Activated T-cell treated with anti-CD3 and anti-CD28 coated beads, Interleukin-2, amount 50 U/mL, for 72 hours (primary cell): ENCODE measurements around the gene CARD14. TPM values are rescaled to one million over a fixed set of nuclear protein-coding genes. Genes with fewer than 3 reads are reported as not detected.
A peak's percentile ranks its signal among the peaks of the same experiment; 100 is the strongest.
"Not testable (repeated sequence)": the region's sequence is repeated elsewhere in the genome, so short reads cannot be mapped to it uniquely, and the experiment has no call there.

Experiments used
- ATAC-seq, 2 donors: fragments of 150-1000 bp; cut with Tn5 transposase; replicated peaks in 1 of 2; 2 replicates each; pipeline ENCODE4 v1.10.0; 2021; ENCODE audit warnings: moderate library complexity in 2 of 2, mild to moderate bottlenecking in 1 of 2
- DNase-seq, 2 donors: peaks; one replicate each; pipeline ENCODE4 v3.0.0; 2021 to 2022; ENCODE audit warnings: mixed read lengths in 1 of 2
- H3K27ac Mint-ChIP-seq: one replicate; pipeline ENCODE4 v1.8.0; 2022; ENCODE audit warnings: mild to moderate bottlenecking, moderate library complexity, mixed read lengths
- H3K27me3 Mint-ChIP-seq: one replicate; pipeline ENCODE4 v1.8.0; 2022; ENCODE audit warnings: low read depth, mixed read lengths
- H3K36me3 Mint-ChIP-seq, 2 donors: one replicate each; pipeline ENCODE4 v1.8.0; 2022; ENCODE audit warnings: mixed read lengths in 2 of 2, mild to moderate bottlenecking in 1 of 2; ENCODE audit not compliant: insufficient read depth in 2 of 2
- H3K4me1 Mint-ChIP-seq: one replicate; pipeline ENCODE4 v1.8.0; 2022; ENCODE audit warnings: low read depth, mixed read lengths
- H3K4me3 Mint-ChIP-seq, 2 donors: one replicate each; pipeline ENCODE4 v1.8.0; 2022; ENCODE audit warnings: mild to moderate bottlenecking in 2 of 2, mixed read lengths in 2 of 2, moderate library complexity in 2 of 2
- H3K9me3 Mint-ChIP-seq, 2 donors: one replicate each; pipeline ENCODE4 v1.8.0; 2022; ENCODE audit warnings: mixed read lengths in 2 of 2
- total RNA-seq, 2 donors: library from RNA; stranded (reverse); gene quantifications; one replicate each; pipeline ENCODE4 v1.2.3, GENCODE V29; 2022

CARD14 gene
- total RNA-seq, 2 donors from 2014 or later = 0.39 TPM; not detected in 1

DNA sequence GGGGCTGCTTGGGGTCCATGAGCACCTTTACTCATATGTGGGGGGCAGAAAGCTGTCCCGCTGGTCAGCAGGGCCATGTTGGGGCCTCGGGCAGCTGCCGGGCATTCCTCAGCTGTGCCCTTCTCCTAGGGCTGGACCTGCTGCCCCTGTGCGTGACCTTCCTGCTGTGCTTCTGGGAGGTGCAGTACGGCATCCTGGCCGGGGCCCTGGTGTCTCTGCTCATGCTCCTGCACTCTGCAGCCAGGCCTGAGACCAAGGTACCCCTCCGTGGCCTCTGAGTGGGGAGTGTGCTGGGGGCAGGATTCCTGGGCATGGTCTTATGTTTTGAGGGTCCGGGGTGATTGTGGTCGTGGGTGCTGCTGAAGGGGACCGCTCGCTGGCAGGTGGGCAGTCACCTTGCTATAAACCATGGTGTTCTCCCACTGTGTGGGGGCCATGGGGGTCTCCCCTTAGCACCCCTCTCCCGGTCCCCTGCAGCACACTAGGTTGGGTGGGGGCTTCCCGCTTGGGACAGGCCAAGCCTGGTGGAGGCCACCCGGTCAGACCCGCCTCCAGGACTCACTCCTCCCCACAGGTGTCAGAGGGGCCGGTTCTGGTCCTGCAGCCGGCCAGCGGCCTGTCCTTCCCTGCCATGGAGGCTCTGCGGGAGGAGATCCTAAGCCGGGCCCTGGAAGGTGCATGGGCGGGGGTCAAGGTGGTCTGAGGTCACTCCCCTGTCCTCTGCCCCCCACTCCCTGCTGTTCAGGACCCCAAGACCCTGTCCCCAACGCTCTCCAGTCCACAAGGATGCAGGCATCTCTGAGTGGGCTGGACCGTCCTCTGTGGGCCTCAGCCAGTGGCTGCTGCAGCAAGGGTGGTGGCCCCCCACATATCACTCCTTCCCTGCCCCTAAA, 78.4 kb downstream of the CARD14 start:
- no peak overlapping the region for H3K4me3 Mint-ChIP-seq
- H3K9me3 Mint-ChIP-seq = no peaks in the 10 kb centered on the region
- peaks cover 11% of the 10 kb centered on the region for H3K4me1 Mint-ChIP-seq
- ATAC-seq = no peak
- no peak for DNase-seq
- H3K36me3 Mint-ChIP-seq = peaks cover 0 to 1% of the 10 kb centered on the region in 2 donors
- H3K27ac Mint-ChIP-seq = no peak overlapping the region
- H3K27me3 Mint-ChIP-seq = no peaks in the 10 kb centered on the region

GRCh38 chr17:80248894-80249710, 79.3 kb downstream of the CARD14 start:
- no peaks in the 10 kb centered on the region for H3K9me3 Mint-ChIP-seq
- ATAC-seq (no peak), DNase-seq (no peak)
- H3K36me3 Mint-ChIP-seq = peaks cover 1% of the 10 kb centered on the region in 2 donors
- no peak overlapping the region for H3K27ac Mint-ChIP-seq
- H3K27me3 Mint-ChIP-seq = no peaks in the 10 kb centered on the region
- no peak overlapping the region for H3K4me3 Mint-ChIP-seq
- H3K4me1 Mint-ChIP-seq = peaks cover 19% of the 10 kb centered on the region

DNA sequence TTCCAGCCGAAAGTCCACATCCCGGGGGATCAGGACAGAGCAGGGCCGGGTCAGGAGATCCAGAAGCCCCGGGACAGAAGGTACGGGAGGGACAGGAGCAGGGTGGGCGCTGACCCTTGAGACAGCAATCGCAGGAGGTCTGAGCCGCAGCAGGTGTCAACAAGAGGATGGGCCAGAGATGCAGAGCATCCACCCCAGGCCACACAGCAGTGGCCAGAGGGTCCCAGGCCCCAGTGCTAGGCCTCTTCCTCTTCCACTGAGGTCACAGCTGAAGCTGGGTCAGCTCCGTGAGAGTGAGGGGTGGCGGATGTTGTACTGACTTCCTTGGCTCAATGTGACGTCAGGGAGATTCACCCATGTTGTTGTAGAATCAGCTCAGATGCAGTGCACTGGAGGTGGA, 82.1 kb downstream of the CARD14 start:
- Mint-ChIP-seq H3K27me3 (no peaks in the 10 kb centered on the region), H3K36me3 (peaks cover under 1 to 6% of the 10 kb centered on the region in 2 donors), H3K4me1 (peaks cover 48% of the 10 kb centered on the region), H3K27ac (no peak overlapping the region), H3K9me3 (no peaks in the 10 kb centered on the region), H3K4me3 (no peak overlapping the region)
- no peak for ATAC-seq
- DNase-seq = no peak

- H3K27ac Mint-ChIP-seq = peak overlapping the region; percentile 99
- H3K4me3 Mint-ChIP-seq = peak overlapping the region; percentile 47 to 48
- ATAC-seq = peak; percentile 73 to 82
Measured at GRCh38 chr17:80252871-80253270, 83.0 kb downstream of the CARD14 start.

DNA sequence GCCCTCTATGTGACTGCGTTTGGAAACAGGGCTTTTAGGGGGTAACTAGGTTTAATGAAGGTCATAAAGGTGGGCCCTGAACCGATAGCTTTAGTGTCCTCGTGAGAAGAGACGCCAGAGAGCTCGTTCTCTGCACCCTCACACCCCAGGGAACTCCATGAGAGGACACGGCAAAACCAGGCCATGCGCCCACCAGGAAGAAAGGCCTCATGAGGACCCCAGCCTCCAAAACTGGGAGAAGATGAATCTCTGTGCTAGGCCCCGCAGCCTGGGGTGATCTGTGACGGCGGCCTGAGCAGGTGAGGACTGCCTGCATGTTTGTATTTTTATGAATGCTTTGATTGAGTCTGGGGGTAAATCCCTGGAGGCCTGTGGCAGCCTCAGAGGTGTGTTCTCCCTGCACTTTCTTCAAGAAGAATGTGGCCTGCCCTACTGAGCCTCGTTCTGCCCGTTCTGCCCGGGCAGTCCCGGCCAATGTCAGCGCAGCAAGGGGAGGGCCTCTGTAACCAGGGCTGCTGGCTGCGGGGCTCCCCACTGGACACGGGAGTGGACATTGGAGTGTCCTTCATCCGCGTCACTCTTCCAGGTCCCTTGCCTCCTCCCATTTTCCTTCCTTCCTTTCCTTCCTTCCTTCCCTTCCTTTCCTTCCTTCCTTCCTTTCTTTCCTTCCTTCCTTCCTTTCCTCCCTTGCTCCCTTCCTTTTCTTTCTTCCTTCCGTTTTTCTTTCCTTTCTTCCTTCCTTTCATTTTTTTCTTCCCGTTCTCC, 84.0 kb downstream of the CARD14 start:
- Mint-ChIP-seq H3K4me1 (peaks cover 67% of the 10 kb centered on the region), H3K4me3 (peak overlapping the region; percentile 78 to 84), H3K27ac (peak overlapping the region; percentile 99)

More at GRCh38 chr17:80252871-80253270, 83.0 kb downstream of the CARD14 start:
- H3K9me3 Mint-ChIP-seq = no peaks in the 10 kb centered on the region
- peak; percentile 90 to 94 for DNase-seq
- peaks cover 57% of the 10 kb centered on the region for H3K4me1 Mint-ChIP-seq
- no peaks in the 10 kb centered on the region for H3K27me3 Mint-ChIP-seq
- H3K36me3 Mint-ChIP-seq = peaks cover 0 to 6% of the 10 kb centered on the region in 2 donors

GRCh38 chr17:80254396-80255251, 84.8 kb downstream of the CARD14 start:
- no peaks in the 10 kb centered on the region for H3K27me3 Mint-ChIP-seq
- peak overlapping the region; percentile 99 for H3K27ac Mint-ChIP-seq
- H3K4me3 Mint-ChIP-seq = peak overlapping the region; percentile 78 to 84
- DNase-seq (peak; percentile 81), ATAC-seq (peak; percentile 71)
- peaks cover 75% of the 10 kb centered on the region for H3K4me1 Mint-ChIP-seq
- no peaks in the 10 kb centered on the region for H3K9me3 Mint-ChIP-seq
- H3K36me3 Mint-ChIP-seq = peaks cover 2 to 6% of the 10 kb centered on the region in 2 donors

More for the DNA sequence above, 84.0 kb downstream of the CARD14 start:
- H3K27me3 Mint-ChIP-seq = no peaks in the 10 kb centered on the region
- ATAC-seq (no peak), DNase-seq (no peak)
- H3K36me3 Mint-ChIP-seq = peaks cover under 1 to 6% of the 10 kb centered on the region in 2 donors
- H3K9me3 Mint-ChIP-seq = no peaks in the 10 kb centered on the region

DNA sequence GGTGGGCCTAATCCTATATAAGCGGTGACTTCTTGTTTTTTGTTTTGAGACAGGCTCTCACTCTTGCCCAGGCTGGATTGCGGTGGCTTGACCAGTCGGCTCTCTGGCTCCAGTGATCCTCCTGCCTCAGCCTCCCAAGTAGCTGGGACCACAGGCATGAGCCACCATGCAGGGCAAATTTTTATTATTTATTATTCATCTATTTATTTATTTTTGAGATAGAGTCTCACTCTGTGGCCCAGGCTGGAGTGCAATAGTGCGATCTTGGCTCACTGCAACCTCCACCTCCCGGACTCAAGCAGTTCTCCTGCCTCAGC, 86.2 kb downstream of the CARD14 start:
- H3K4me3 Mint-ChIP-seq = peak overlapping the region; percentile 8 to 84
- H3K4me1 Mint-ChIP-seq = peaks cover 78% of the 10 kb centered on the region
- peaks cover 2 to 8% of the 10 kb centered on the region in 2 donors for H3K36me3 Mint-ChIP-seq
- DNase-seq (no peak), ATAC-seq (no peak)
- no peaks in the 10 kb centered on the region for H3K9me3 Mint-ChIP-seq
- H3K27me3 Mint-ChIP-seq = no peaks in the 10 kb centered on the region
- H3K27ac Mint-ChIP-seq = peak overlapping the region; percentile 99

DNA sequence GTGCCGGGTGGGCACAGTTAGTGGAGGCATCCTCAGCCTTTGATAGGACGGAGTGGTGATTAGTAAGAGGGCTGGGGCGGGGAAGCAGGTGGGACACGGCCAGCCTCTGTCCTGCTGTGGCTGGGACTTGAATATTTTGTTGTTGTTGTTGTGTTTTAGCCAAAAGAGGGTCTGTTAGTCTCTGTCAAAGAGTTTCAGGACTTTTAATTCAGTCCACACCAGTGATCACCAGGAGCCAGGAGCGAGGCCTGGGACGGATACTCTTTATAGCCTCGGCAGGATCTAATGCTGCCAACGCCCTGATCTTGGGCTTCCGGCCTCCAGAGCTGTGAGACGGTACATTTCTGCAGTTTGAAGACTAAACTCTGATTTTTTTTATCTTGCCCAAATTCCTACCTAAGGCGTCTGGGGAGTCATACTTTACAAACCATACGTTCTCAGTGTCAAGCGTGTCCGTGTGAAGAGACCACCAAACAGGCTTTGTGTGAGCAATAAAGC, 87.9 kb downstream of the CARD14 start:
- ATAC-seq (no peak), DNase-seq (no peak)
- peak overlapping the region; percentile 85 to 99 for H3K4me3 Mint-ChIP-seq
- no peaks in the 10 kb centered on the region for H3K9me3 Mint-ChIP-seq
- no peaks in the 10 kb centered on the region for H3K27me3 Mint-ChIP-seq
- peaks cover 85% of the 10 kb centered on the region for H3K4me1 Mint-ChIP-seq
- H3K27ac Mint-ChIP-seq = peak overlapping the region; percentile 96
- peaks cover 4 to 10% of the 10 kb centered on the region in 2 donors for H3K36me3 Mint-ChIP-seq

DNA sequence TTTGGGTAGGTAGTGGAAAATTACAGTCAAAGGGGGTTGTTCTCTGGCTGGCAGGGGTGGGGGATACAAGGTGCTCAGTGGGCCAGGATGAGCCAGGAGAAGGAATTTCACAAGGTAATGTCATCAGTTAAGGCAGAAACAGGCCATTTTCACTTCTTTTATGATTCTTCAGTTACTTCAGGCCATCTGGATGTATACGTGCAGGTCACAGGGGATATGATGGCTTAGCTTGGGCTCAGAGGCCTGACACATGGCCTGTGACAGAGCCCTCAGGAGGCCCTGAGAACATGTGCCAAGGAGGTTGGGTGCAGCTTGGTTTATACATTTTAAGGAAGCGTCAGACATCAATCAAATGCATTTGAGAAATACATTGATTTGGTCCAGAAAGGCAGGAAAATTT, 88.5 kb downstream of the CARD14 start:
- DNase-seq = peak in 1 of 2 donors; percentile 33

More for the DNA sequence above, 88.5 kb downstream of the CARD14 start:
- not testable (repeated sequence) for H3K27me3 Mint-ChIP-seq, H3K9me3 Mint-ChIP-seq, ATAC-seq
- peak overlapping the region; percentile 96 for H3K27ac Mint-ChIP-seq
- H3K36me3 Mint-ChIP-seq = peaks cover 4 to 10% of the 10 kb centered on the region in 2 donors
- H3K4me3 Mint-ChIP-seq = peak overlapping the region; percentile 85 to 99
- peaks cover 85% of the 10 kb centered on the region for H3K4me1 Mint-ChIP-seq
